Kidney (tissue), 14 donors: Measurements from ENCODE around the gene ELP6. TPM values are rescaled to one million over a fixed set of nuclear protein-coding genes. Genes with fewer than 3 reads are reported as not detected.

ENCODE experiments used
- DNase-seq, 5 donors: peaks; one replicate each; pipeline ENCODE4 v3.0.0-alpha.2; 2013 to 2020
- FAIRE-seq: peaks from 2 replicates; lab custom pipeline; 2012; peaks lifted over from hg19 to GRCh38; lab: Jason Lieb, UNC
- H3K27ac ChIP-seq, 2 donors: one replicate each; pipeline ENCODE4 v1.7.0; 2013; ENCODE audit warnings: low read depth in 2 of 2, low read length in 2 of 2, inconsistent platforms in 1 of 2
- H3K27me3 ChIP-seq: one replicate; pipeline ENCODE4 v1.7.1; 2013; ENCODE audit warnings: low read length, inconsistent platforms; ENCODE audit not compliant: control insufficient read depth, insufficient read depth
- H3K36me3 ChIP-seq, 3 donors: one replicate each; pipeline versions ENCODE4 v1.7.0 to v1.7.1; 2013; ENCODE audit warnings: low read length in 3 of 3, control low read depth in 1 of 3, inconsistent platforms in 1 of 3; ENCODE audit not compliant: insufficient read depth in 3 of 3, control insufficient read depth in 2 of 3
- H3K4me1 ChIP-seq, 3 donors: one replicate each; pipeline versions ENCODE4 v1.7.0 to v1.7.1; 2013; ENCODE audit warnings: low read length in 3 of 3, inconsistent platforms in 1 of 3, low read depth in 1 of 3; ENCODE audit not compliant: control insufficient read depth in 2 of 3, insufficient read depth in 2 of 3
- H3K4me3 ChIP-seq, 3 donors: one replicate each; pipeline versions ENCODE4 v1.7.0 to v1.8.1; 2013; ENCODE audit warnings: low read length in 3 of 3, control low read depth in 1 of 3, inconsistent platforms in 1 of 3
- H3K9ac ChIP-seq, 3 donors: one replicate each; pipeline versions ENCODE4 v1.7.0 to v1.7.1; 2013; ENCODE audit warnings: low read length in 3 of 3, control low read depth in 1 of 3, inconsistent platforms in 1 of 3
- H3K9me3 ChIP-seq, 3 donors: one replicate each; pipeline versions ENCODE4 v1.7.0 to v1.7.1; 2013; ENCODE audit warnings: low read length in 3 of 3, control low read depth in 1 of 3, inconsistent platforms in 1 of 3; ENCODE audit not compliant: control insufficient read depth in 2 of 3, insufficient read depth in 1 of 3
- CTCF ChIP-seq: IDR thresholded peaks from 3 replicates; pipeline ENCODE4 v1.5.1; 2012; ENCODE audit warnings: mild to moderate bottlenecking, moderate library complexity, borderline replicate concordance; ENCODE audit not compliant: insufficient read depth; ENCODE audit errors: extremely low read depth
- intact Hi-C: fragments of 100-400 bp; cut with DNase I; formaldehyde crosslinking; loops from one replicate; pipeline ENCODE4 v1.11.1; 2022
- polyA plus RNA-seq: library from polyadenylated mRNA; stranded (reverse); fragments of 350-450 nt; fragmentation: Illumina TruSeq; extraction: RNeasy Lipid Tissue Mini Kit (QIAGEN cat#74804); gene quantifications from one replicate; pipeline ENCODE4 v1.2.3, GENCODE V29; 2014; ENCODE audit warnings: low read depth, low replicate concordance; ENCODE audit not compliant: insufficient read depth
- total RNA-seq: library from RNA; stranded (reverse); fragmentation: NEBNext Ultra II Directional; extraction: Animal tissue kit (Norgen Biotek cat#: 25700); gene quantifications from one replicate; pipeline ENCODE4 v1.2.1, GENCODE V29; 2021
- donor health status: control.
- donor health status: control.
- donor health status: control.
- donor health status: control.
- donor health status: control.
- donor health status: DM: yes; HTN: yes; CAD: no.
- donor health status: Normal renal cell carcinoma (clear cell type).

The ELP6 gene
- total and polyA plus RNA-seq, 2 donors from 2014 or later, result 28.6 to 46.1 TPM

- no peak overlapping the region for H3K4me3 ChIP-seq
- no peaks in the 10 kb centered on the region for H3K27me3 ChIP-seq
- H3K36me3 ChIP-seq, result no peaks in the 10 kb centered on the region
- H3K4me1 ChIP-seq, result no peaks in the 10 kb centered on the region
- FAIRE-seq, result no peak
- TF ChIP-seq CTCF, result no peak
- H3K9me3 ChIP-seq, result no peaks in the 10 kb centered on the region
- H3K9ac ChIP-seq, result no peak overlapping the region
- no peak overlapping the region for H3K27ac ChIP-seq
- intact Hi-C loops, result no loop called here
- no peak for DNase-seq
Observed at GRCh38 chr3:47533481-47533880, 20.0 kb upstream of the ELP6 start.

GRCh38 chr3:47527952-47528725 is 14.6 kb upstream of the ELP6 start:
- no peak overlapping the region for H3K9ac ChIP-seq
- no peaks in the 10 kb centered on the region for H3K9me3 ChIP-seq
- H3K36me3 ChIP-seq, result no peaks in the 10 kb centered on the region
- intact Hi-C loops, result loop anchor here (10.0 kb wide), 1 partner anchor 257 kb away; the partner anchor contains the start of gene SMARCC1
- H3K27me3 ChIP-seq, result no peaks in the 10 kb centered on the region
- H3K27ac ChIP-seq, result no peak overlapping the region
- no peak for TF ChIP-seq CTCF
- H3K4me1 ChIP-seq, result no peaks in the 10 kb centered on the region
- FAIRE-seq (no peak), DNase-seq (no peak)
- no peak overlapping the region for H3K4me3 ChIP-seq

GRCh38 chr3:47525617-47526016 is 12.1 kb upstream of the ELP6 start:
- DNase-seq (no peak), FAIRE-seq (no peak)
- Histone ChIP-seq H3K4me3 (no peak overlapping the region), H3K4me1 (peaks cover 0 to 4% (median 0%) of the 10 kb centered on the region in 3 donors), H3K36me3 (no peaks in the 10 kb centered on the region), H3K9ac (no peak overlapping the region), H3K27me3 (no peaks in the 10 kb centered on the region), H3K9me3 (no peaks in the 10 kb centered on the region), H3K27ac (no peak overlapping the region)
- intact Hi-C loops, result loop anchor here (10.0 kb wide), 1 partner anchor 259 kb away; the partner anchor contains the start of gene SMARCC1
- no peak for TF ChIP-seq CTCF
